Stimulated activated CD4-positive, alpha-beta T cell treated with anti-CD3 and anti-CD28 coated beads, Interleukin-15, amount 100 ng/mL, for 1 hour (primary cell): Measurements from ENCODE around the gene EPHB1.

ENCODE experiments used
- DNase-seq, 2 donors: peaks; one replicate each; pipeline ENCODE4 v3.0.0-alpha.2; 2020; ENCODE audit warnings: low read depth in 1 of 2, low spot score in 1 of 2

The EPHB1 gene

DNA sequence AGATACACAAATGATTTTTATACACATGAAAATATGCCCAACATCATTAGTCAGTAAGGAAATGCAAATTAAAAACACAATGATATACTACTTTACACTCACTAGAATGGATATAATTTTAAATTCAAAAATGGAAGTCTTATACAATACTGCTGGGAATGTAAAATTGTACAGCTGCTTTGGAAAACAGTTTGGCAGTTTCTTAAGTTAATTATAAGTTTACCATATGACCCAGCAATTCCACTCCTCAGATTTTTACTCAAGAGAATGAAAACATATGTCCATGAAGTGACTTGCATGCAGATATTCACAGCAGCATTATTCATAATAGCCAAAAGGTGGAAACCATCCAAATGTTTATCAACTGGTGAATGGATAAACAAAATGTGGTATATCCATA, 281.3 kb downstream of the EPHB1 start:
- no peak for DNase-seq

DNA sequence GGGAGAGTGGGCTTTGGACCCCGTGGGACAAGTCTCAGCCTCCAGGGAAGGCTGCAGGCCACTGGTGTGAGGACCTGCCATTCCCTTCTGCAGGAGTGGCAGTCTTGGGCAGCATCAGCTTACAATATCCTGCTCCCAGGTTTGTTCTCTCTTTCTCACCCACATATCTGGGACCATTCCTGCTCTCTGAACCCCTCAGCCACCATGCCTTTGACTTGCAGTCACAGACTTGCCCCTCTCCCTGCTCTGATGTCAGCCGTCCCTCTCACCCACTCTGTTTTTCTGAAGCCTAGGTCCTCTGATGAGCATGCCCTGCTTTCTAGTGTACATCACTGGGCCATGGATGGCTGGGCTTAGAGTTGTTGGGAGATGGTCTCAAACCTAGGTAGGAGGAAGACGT, 282.1 kb downstream of the EPHB1 start:
- no peak for DNase-seq

DNA sequence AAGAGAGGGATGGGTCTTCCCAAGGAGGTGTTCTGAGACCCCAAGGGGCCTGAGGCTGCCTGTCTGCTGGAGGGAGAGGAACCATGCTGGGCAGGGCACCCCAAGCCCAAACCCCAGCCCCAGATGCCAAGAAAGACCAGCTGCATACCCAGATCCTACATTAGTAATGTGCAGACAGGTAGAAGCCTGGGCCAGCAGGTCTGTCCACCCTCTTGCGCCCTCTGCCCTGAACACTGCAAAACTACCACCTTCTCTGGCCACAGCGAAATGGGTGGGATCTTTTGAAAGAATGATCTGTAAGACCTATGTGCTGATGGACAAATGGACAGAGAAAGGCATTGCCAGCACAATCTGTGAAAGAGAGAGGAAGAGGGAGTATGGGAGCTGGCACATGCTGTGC, 283.2 kb downstream of the EPHB1 start:
- DNase-seq: no peak

DNA sequence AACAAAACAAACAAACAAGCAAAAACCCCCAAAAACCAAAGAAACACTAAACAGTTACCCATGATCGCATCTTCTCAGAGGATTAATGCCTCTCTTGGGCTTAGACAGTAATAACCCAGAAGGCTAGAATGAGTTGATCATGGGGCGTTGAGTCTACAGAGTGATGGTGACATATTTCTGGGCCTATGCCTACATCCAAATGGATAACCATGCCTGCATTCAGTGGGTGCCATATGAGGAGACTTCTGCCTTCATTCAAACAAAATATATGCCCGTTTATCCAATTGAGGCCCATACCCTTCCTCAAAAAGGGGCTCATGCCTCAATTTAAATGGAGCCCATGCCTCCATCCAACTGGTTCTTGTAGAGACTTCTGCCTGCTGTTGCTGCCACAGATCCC, 284.0 kb downstream of the EPHB1 start:
- DNase-seq: no peak

DNA sequence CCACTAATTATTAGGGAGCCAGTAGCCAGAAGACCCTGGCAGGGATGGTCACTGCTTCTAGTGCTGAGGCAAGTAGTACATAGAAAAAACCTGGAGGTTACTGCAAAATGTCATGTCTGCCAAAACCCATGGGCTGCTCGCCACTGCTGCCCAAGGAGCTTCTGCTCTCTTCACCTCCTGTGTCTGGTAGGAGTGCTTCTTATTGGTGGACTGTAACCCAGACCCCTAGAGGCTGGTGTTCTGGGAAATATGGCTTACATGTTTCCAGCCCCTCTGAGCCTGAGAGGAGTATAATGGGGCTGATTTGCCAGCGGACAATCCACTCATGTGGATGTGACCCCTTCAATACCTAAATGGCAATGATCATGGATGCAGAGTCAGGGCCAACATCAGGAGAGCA, 286.4 kb downstream of the EPHB1 start:
- no peak for DNase-seq

DNA sequence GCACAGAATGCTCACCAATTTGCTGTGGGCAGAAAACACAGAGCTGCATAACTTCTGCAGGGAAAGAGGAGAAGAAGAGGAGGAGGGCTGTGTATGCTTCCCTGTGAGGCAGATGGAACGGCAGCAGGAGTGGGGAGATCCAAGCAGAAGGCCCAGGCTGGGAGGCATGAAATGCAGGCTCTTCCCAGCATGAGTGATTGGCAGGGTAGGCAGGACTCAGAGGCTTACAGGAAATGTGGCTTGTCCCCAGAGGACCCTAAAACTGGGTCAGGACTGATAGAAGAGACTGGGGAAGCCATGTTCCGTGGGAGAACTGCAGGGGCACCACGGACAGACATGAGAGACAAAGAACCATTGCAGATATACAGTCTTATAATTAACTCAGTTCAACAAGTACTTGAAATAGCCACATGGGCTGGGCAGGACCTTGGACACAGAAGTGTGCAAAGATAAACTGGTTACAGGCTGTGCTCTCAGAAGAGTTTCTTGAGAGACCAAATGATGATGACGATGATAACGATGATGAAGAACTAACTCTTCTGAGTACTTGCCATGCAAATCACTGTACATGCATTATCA, 286.9 kb downstream of the EPHB1 start:
- DNase-seq: no peak

DNA sequence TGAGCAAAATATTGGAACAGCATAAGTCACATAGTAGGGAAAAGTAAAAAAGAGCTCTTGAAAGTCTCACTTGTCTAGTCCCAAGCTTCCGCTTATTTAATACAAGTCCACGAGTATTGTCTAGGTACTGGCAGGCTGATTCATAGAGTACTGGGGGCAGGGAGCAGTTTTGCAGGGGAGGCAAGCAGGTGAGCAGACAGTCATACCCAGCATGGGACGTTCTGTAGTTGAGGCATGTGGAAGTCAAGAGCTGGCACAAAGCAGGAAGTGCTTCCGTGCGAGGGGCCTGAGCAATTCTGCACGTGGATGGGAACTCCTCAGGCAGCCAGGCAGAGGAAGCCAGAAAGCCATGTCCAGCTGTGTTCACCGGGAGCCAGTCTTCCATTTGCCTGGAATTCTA, 287.6 kb downstream of the EPHB1 start:
- DNase-seq: no peak

DNA sequence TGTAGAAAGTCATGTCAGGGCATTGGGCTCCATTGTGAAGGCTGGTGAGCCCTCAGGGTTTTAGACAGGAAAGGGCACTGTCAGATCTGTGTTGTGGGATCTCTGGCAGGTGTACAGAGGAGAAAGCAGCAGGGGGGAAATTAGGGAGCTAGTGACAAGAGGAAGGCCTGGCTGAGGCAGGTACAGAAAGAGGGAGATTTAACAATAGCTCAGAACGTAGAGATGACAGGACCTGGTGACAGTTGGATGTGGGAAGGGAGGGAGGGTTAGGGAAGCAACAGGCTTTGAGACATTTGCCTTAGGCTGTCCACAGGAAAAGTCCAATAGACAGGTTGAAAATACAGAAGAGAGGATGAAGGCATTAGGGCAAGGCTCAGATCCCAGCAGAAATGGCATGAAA, 288.1 kb downstream of the EPHB1 start:
- DNase-seq: no peak

DNA sequence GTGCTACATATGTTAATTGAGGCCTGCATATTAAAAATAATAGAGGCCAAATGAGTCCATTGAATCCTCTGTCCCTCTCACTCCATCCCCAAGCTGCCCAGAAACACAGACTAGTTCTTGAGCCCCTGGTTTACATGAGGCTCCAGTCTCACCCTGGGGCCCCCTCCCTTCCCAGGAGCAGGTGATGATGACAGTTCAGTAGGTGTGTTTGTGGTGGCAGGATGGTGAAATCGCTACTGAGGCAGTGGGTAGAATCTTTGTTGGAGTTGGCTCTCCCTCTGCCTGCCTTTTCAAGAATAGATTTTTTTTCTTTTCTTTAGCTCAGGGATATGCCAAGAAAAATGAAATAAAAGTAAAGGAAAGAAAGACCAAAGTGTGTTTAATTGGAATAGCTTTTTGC, 288.7 kb downstream of the EPHB1 start:
- DNase-seq: no peak

DNA sequence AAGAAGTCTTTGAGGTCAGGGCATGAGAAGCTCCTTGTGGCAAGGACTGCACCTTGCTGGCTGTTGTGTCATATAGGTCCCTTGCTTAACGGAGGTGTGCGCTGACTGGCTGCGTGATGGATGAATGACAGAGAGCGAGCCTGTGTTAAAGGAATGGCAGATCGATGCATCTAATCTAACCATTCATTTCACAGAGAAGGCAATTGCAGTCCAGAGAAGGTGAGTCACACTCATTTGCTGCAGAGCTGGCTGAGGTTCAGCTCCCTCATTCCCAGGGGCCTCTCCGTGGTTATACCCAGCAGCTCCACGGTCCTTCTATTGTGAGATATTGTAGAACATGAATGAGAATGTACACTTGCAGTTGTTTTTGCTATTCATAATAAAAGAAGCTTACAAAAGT, 289.3 kb downstream of the EPHB1 start:
- DNase-seq: no peak

DNA sequence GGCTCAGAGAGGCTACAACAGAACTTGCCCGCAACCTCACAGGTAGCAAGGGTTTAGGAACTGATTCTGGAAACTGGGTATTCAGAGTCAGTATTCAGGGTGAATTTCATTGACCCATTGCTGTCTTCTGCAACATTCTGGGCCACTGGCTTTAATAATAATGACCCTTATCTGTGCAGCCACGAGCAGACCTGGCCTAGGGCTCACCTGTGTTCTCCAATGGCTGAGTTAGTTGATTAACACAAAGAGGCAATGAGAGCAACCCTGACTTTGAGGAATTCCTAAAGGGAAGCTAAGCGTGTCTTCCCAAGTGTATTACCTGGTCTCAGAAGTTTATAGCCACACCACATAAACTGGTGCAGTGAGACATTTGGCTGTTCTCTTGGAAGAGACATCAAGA, 289.9 kb downstream of the EPHB1 start:
- no peak for DNase-seq

DNA sequence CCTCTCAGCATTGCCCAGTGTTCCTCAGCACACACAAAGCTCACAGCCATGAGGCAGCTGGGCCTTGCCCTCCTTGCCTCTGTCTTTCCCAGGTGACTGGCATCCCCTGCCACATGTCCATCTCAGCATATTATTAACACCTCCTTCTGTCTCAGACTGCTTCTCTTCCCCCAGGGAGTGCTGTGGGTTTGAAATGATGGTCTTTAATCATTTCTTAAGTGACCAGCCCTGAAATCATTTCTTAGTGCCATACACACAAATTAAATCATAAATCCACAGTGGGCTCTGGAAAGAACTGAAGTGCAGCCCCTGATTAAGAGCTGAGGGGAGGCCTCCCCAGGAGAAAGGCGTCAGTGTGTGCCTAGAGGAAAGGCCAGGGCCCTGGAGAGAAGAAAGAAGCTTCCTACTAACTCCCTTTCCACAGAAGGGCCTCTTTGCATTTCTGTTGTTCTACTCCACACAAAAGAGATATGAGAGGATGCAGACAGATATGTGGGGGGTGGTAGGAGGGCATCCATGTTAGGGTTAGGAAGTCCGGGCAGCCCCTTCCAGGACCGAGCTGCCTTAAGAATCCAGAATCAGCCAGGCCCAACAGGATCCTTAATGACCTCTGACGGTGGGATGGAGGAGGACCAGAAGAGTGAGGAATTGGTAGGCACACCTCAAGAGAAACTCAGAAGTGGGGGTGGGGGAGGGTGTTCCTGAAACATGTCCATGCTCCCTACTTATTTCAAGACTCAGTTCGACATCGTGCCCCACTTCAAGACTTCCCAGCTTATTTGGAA, 290.8 kb downstream of the EPHB1 start:
- DNase-seq: no peak

DNA sequence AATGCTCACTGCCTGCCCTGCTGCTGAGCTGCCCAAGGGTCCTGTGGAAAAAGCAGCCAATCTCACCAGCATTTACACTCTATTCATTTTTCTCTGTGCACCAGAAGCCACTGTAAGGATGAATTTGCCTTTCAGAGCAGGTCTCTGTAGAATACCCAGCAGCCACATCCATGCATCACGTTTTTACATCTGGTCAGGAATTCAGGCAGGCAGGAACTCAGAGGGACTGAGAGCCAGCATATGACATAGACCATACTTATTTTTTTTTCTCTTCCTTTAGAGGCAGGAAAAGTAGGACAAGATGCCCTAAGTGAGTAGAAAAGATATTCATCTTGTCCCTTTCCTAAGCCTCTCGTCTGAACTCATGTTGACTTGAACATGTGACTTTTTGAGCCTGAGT, 292.7 kb downstream of the EPHB1 start:
- DNase-seq: no peak

DNA sequence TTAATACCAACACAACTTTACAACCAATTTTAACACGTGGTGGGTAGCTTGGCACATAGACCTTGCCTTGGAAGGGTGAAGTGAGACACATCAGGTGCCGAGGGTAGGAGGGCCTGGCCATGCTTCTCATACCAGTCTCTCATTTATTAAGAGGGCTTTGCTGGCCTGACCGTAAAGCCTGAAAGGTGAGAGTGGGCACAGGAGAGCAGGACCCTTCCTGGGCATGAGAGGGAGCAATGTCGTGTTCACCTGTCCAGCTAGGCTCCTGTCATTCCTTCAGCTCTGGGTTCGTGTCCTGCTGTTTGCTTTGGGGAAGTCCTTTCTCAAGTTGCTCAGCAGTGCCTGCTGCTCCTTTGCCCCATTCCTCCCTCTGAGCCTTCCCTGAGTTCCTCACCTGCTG, 294.4 kb downstream of the EPHB1 start:
- no peak for DNase-seq

DNA sequence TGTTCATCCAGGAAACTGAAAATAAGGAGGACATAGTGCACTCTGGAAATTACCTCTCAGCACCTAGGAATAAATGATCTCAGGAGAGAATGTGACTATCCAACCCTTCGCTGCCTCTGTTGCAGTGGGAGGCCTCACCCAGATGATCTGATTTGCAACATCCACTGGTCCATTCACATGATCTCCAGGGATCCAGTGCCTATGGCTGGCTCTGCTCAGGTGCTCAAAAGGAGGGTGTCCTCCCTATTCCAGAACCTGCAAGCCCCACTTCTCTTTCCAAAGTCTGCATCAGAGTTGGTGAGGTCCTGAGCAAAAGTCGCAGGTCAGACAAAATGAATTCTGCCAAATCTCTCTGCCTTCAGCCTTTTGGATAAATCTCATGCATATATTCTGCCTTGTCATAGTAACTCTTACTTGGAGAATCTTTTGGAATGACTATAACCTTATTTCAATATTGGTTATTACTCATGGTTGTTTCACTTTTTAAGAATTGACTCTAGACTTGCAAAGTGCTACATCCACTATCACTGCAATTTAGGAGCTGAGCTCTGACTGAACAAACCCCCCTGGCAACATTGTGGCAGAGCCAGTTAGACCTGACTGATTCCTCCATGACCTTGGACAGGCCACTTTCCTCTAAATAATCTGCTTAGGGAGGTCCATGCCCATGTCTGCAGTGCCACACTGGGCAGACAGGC, 295.1 kb downstream of the EPHB1 start:
- no peak for DNase-seq

DNA sequence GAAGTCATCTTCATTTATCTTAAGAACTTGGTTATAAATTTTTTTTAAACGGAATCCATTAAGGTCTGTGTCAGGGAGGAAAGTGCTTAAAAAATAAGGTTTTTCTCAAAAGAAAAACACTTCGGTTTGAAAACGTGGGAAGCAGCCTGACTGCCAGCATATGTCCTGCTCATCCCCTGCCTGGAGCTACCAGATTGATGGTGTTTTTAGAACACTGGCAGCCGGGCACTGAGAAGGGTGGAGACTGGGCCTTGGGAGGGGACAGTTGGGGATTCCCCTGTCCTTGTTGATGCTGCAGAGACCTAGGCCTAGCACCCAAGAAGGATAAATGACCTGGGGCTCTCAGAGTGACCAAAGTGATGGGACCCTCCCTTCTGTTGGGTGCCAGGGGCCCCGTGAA, 296.9 kb downstream of the EPHB1 start:
- no peak for DNase-seq

DNA sequence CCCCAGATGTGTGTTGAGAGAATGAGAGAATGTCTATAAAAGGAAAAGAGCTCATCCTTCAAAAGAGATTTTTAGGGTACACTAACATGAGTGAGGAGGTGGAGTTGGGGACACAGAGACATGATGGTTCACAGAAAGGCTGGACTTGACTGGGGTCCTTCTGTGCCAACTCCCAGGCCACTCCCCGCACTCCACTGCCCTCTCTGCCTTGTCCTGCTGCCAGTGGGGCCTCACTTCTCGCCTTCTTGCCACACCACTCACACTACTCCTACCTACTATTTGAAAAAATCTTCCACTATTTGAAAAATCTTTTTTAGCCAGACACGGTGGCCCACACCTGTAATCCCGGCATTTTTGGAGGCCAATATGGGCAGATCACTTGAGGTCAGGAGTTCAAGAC, 298.1 kb downstream of the EPHB1 start:
- no peak for DNase-seq

DNA sequence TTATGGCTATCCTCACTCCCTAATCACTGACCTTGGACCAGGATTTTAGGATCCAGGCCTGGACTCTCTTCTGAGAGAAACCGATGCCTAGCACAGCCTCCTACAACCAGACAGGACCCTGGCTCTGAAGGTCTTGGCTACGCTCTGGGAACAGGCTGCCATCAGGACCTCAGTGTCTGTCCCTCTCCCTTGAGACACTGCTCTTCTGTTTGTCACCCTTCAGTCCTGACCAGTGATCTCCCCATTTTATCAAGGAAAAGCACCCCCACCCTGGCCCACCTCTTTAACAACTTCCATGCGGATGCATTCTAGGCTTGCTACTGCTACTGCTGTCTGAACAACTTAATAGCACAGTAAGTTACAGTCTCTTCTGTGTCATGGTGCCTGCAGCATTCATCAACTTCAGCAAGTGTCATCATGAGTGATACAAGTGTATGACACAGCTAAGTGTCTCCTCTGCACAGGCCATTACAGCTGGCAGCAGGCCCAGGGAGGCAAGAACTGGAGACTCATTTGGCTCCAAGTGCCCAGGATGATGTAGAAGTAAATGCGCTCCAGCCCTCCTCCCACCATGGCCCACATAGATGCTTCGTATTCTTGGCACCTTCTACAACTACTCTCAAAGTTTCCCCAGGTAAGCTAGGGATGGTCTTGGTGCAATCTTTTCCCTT, 302.4 kb downstream of the EPHB1 start:
- DNase-seq: no peak

DNA sequence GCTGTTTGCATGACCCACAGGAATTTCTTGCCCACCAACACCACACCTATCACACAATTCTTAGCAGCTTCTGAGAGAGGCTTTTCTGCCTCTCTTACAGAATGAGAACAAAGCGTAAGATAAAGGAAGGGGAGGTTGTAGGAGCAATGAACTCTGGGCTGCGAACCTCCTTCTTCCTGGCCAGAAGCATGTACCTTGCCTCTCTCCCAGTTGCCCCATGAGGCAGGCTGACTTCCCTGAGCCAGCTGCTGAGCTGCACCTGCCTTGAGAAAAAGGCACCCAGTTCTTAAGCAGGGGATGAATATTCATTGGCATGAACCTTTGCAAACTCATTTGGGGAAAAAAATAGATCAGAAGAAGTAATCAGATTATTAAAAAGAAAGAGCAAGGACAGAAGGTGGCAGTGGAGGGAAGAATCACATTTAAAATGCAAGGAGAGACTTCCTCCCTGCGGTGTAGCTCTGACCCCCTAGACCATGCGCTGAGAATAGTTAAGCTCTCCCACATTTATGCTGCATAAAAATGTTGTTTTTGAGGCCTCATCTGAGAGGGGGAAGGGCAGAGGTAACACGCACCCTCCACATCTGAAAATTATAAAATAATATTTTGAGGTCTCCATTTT, 304.8 kb downstream of the EPHB1 start:
- no peak for DNase-seq

DNA sequence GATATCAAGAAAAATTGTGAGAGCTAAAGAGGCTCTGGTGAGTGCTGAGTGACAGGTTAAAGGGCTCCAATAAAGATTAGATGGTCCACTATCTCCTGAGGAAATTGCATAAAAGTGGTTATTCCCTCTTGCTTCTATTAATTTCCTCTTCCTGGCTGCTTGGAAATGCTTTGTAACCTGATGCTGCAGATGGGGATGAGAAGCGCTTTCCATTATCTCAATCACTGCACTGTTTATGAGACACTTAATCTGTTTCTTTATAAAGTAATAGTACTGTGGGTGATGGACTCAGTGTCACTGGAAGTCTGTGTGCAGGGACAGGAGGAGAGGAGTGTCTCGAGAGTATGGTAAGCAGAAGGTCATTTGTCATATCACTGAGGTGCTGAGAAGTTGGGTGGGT, 305.3 kb downstream of the EPHB1 start:
- DNase-seq: no peak

DNA sequence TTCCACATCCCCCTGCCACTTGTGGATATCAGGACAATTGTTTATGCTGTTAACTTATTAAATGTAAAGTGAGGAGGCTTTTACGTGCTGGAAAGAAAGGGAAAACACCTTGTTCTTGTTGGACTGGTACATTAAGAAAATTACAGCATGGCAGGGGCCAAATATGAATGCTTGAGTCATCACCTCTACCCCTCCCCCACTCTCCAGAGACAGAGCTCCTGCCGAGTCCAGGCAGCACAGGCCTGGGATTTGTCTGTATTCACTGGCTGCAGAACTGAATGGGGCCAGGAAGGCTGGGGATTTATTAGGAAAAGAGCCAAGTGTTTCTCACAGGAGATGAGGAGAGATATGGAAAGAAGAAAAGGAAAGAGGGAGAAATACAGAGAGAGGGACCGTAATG, 308.9 kb downstream of the EPHB1 start:
- DNase-seq: no peak

DNA sequence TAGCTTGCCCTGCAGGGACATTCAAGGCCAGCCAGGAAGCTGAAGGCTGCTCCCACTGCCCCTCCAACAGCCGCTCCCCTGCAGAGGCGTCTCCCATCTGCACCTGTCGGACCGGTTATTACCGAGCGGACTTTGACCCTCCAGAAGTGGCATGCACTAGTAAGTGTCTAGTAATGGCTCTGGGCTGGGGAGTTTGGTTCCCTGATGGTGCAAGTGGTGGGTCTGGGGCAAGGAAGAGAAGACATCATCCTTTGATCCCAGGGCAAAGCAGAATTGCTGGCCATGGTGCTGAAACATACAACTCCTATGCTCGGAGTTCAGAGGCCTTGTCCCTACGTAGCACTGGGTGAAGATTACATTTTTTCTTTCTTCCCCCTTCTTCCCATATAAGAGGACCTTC, 311.4 kb downstream of the EPHB1 start:
- DNase-seq: no peak
